Tibial nerve (tissue), 3 donors: Measurements from ENCODE around the gene LEAP2.

Source experiments
- CTCF ChIP-seq, 5 experiments: fragments of 200-600 bp in 3 of 5; fragments of 450-650 bp in 2 of 5; sonication (generic) in 3 of 5; IDR thresholded peaks; one replicate each; pipeline ENCODE4 v1.5.1; 2016 to 2019; ENCODE audit warnings: antibody characterized with exemption in 5 of 5, mild to moderate bottlenecking in 3 of 5, moderate library complexity in 2 of 5
- POLR2A ChIP-seq, 2 donors: fragments of 450-650 bp; IDR thresholded peaks; one replicate each; pipeline ENCODE4 v1.6.1; 2017; ENCODE audit warnings: antibody characterized with exemption in 2 of 2, mild to moderate bottlenecking in 2 of 2, moderate library complexity in 2 of 2

GRCh38 chr5:132901730-132902129 lies 28.3 kb downstream of the LEAP2 start:
- TF ChIP-seq CTCF (IDR thresholded peaks at IDR 0.05) = no peak
- no peak for TF ChIP-seq POLR2A (IDR thresholded peaks at IDR 0.05)
